B cell (primary cell): ENCODE measurements around the gene CRK. TPM values are rescaled to one million over a fixed set of nuclear protein-coding genes. Genes with fewer than 3 reads are reported as not detected.
A peak's percentile ranks its signal among the peaks of the same experiment; 100 is the strongest.

Experiments used
- ATAC-seq: fragments of 200-7000 bp; cut with Tn5 transposase; one replicate; pipeline ENCODE4 v1.10.0; 2021; ENCODE audit warnings: low read depth, mild to moderate bottlenecking, moderate number of reproducible peaks, moderate library complexity
- CTCF ChIA-PET: fragments of 350-600 bp; sonication (Branson Sonifier 250); formaldehyde crosslinking; loops from one replicate; lab custom pipeline; 2021; ENCODE audit warnings: antibody characterized with exemption, inconsistent platforms; lab: Charles Lee
- POLR2A ChIA-PET: fragments of 350-600 bp; sonication (Branson Sonifier 250); formaldehyde crosslinking; loops from one replicate; lab custom pipeline; 2021; ENCODE audit warnings: antibody characterized with exemption; lab: Charles Lee
- DNase-seq: peaks from one replicate; pipeline ENCODE4 v3.0.0; 2013
- H2AFZ ChIP-seq: 2 replicates; pipeline ENCODE4 v1.6.1; 2012; ENCODE audit warnings: mild to moderate bottlenecking, low read depth, low read length; ENCODE audit not compliant: insufficient read depth, poor library complexity, severe bottlenecking
- H3K27ac ChIP-seq, 2 donors: 1 replicate in 1 of 2; 2 replicates in 1 of 2; pipeline ENCODE4 v1.5.1; 2012 to 2013; ENCODE audit warnings: low read length in 2 of 2, mild to moderate bottlenecking in 2 of 2, moderate library complexity in 1 of 2
- H3K27me3 ChIP-seq, 4 experiments: fragments of 200-600 bp in 1 of 4; sonication (generic) in 1 of 4; replicated peaks in 1 of 4; 1 replicate in 2 of 4; 2 replicates in 2 of 4; pipeline versions ENCODE4 v1.6.1 to v1.7.0; 2013 to 2016; ENCODE audit warnings: low read length in 3 of 4, mild to moderate bottlenecking in 2 of 4, mixed read lengths in 1 of 4, moderate library complexity in 1 of 4; ENCODE audit not compliant: insufficient read depth in 4 of 4, control insufficient read depth in 3 of 4; ENCODE audit errors: control extremely low read depth in 1 of 4
- H3K36me3 ChIP-seq, 2 experiments: replicated peaks in 1 of 2; 1 replicate in 1 of 2; 2 replicates in 1 of 2; pipeline versions ENCODE4 v1.6.1 to v1.7.1; 2013; ENCODE audit warnings: low read length in 1 of 2; ENCODE audit not compliant: insufficient read depth in 2 of 2, control insufficient read depth in 1 of 2; ENCODE audit errors: control extremely low read depth in 1 of 2, extremely low read depth in 1 of 2
- H3K4me1 ChIP-seq, 2 donors: fragments of 200-600 bp in 1 of 2; sonication (generic) in 1 of 2; 1 replicate in 1 of 2; 2 replicates in 1 of 2; pipeline versions ENCODE4 v1.5.1 to v1.6.1; 2013 to 2017; ENCODE audit warnings: low read length in 2 of 2; ENCODE audit not compliant: control insufficient read depth in 2 of 2, insufficient read depth in 2 of 2
- H3K4me2 ChIP-seq: replicated peaks from 2 replicates; pipeline ENCODE3; 2012; ENCODE audit warnings: mild to moderate bottlenecking, low read depth, low read length; ENCODE audit not compliant: poor library complexity, severe bottlenecking
- H3K4me3 ChIP-seq, 5 experiments: fragments of 200-600 bp in 1 of 5; sonication (generic) in 1 of 5; 1 replicate in 3 of 5; 2 replicates in 2 of 5; pipeline versions ENCODE4 v1.5.1 to v1.7.0; 2011 to 2016; ENCODE audit warnings: low read length in 4 of 5, mild to moderate bottlenecking in 4 of 5, low read depth in 2 of 5, control low read depth in 1 of 5, moderate library complexity in 1 of 5; ENCODE audit not compliant: insufficient read depth in 1 of 5; ENCODE audit errors: control extremely low read depth in 1 of 5, extremely low read depth in 1 of 5
- H3K79me2 ChIP-seq: fragments of 200-600 bp; sonication (generic); one replicate; pipeline ENCODE4 v1.6.0; 2016; ENCODE audit warnings: low read length; ENCODE audit not compliant: control insufficient read depth, insufficient read depth
- H3K9ac ChIP-seq: fragments of 200-600 bp; sonication (generic); 2 replicates; pipeline ENCODE4 v1.6.1; 2017; ENCODE audit warnings: mild to moderate bottlenecking, low read length, moderate library complexity
- H3K9me3 ChIP-seq, 3 donors: one replicate each; pipeline versions ENCODE4 v1.6.1 to v1.7.1; 2013; ENCODE audit warnings: low read length in 2 of 3; ENCODE audit not compliant: control insufficient read depth in 2 of 3, insufficient read depth in 1 of 3; ENCODE audit errors: control extremely low read depth in 1 of 3
- H4K20me1 ChIP-seq: 2 replicates; pipeline ENCODE4 v1.6.0; 2012; ENCODE audit warnings: mild to moderate bottlenecking, low read length; ENCODE audit not compliant: insufficient read depth, control insufficient read depth, poor library complexity, severe bottlenecking
- H3K27ac Mint-ChIP-seq: one replicate; pipeline ENCODE4 v1.8.0; 2021; ENCODE audit warnings: mixed read lengths
- H3K27me3 Mint-ChIP-seq: one replicate; pipeline ENCODE4 v1.8.0; 2021; ENCODE audit warnings: mixed read lengths
- H3K4me1 Mint-ChIP-seq: one replicate; pipeline ENCODE4 v1.8.0; 2021; ENCODE audit warnings: mixed read lengths
- H3K4me3 Mint-ChIP-seq: one replicate; pipeline ENCODE4 v1.8.0; 2021; ENCODE audit warnings: mixed read lengths
- H3K9me3 Mint-ChIP-seq: one replicate; pipeline ENCODE4 v1.8.0; 2022; ENCODE audit warnings: mixed read lengths; ENCODE audit not compliant: insufficient read depth
- EZH2 ChIP-seq: IDR thresholded peaks from 2 replicates; pipeline ENCODE4 v1.6.1; 2012; ENCODE audit warnings: borderline replicate concordance, low read depth, mild to moderate bottlenecking, moderate library complexity, low read length; ENCODE audit not compliant: insufficient read depth, poor library complexity, severe bottlenecking
- WGBS: methylation state at CpG from one replicate; pipeline ENCODE4 v1.1.5; 2013; ENCODE audit warnings: missing lambda C conversion rate; ENCODE audit not compliant: insufficient coverage; 5-methylcytosine and 5-hydroxymethylcytosine counted together
- intact Hi-C: fragments of 100-400 bp; cut with micrococcal nuclease; formaldehyde crosslinking; loops from one replicate; pipeline ENCODE4 v1.10.0; 2022
- polyA plus RNA-seq: library from polyadenylated mRNA; depleted of rRNA; stranded (reverse); fragments of >200 nt; gene quantifications from 2 replicates; pipeline ENCODE4 v1.2.3, GENCODE V29; 2012
- total RNA-seq, 2 donors: library from RNA; stranded (reverse); fragments of 120-200 nt in 1 of 2; gene quantifications; 1 replicate in 1 of 2; 2 replicates in 1 of 2; pipeline versions ENCODE4 v1.2.3 to v1.2.4, GENCODE V29; 2013 to 2022
- TF ChIP-seq, protein P1 (sequence below): fragments of 200-600 bp; IDR thresholded peaks from one replicate; pipeline ENCODE4 v1.8.0; 2022; ENCODE audit warnings: antibody characterized with exemption, mild to moderate bottlenecking

CRK gene
- total and polyA plus RNA-seq, 2 donors (not counting 1 experiment from before 2014, with no cell fraction given), result 8.2 to 36.4 TPM

DNA sequence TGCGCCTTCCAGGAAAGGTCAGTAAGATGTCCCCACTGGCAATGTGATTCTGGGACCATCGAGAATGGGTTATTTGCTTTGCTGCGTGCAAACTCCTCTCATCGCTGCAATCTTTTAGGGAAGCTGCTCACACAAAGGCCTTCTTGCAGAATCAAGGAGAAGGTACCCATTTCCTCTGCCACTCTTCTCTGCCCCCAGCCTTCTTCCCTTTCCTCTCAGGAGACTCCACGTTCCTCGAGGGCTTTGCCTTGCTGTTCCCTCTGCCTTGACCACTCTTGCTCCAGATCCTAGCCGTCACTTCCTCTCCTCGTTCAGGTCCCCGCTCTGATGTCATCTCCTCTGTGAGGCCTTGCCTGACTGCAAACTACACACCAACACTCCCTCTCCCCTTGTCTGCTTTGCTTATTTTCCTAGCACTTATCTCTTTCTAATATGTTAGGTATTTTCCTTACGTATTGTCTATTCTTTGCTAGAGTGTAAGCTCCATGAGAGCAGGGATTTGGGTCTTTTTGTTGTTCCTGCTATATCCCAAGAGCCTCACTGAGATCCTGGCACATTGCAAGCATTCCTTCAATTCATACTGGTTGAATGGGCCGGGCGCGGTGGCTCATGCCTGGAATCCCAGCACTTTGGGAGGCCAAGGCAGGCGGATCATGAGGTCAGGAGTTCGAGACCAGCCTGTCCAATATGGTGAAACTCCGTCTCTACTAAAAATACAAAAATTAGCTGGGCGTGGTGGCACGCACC, 5.3 kb upstream of the CRK start:
- Histone ChIP-seq H3K9ac (no peak overlapping the region), H3K27ac (no peak overlapping the region), H3K27me3 (peaks cover 0 to 5% (median 0%) of the 10 kb centered on the region in 4 experiments), H3K9me3 (peaks cover 0 to 8% (median 0%) of the 10 kb centered on the region in 3 donors), H3K4me2 (no peak overlapping the region), H3K79me2 (peaks cover 9% of the 10 kb centered on the region), H3K4me3 (no peak overlapping the region), H3K4me1 (peaks cover 25 to 45% of the 10 kb centered on the region in 2 donors), H4K20me1 (peaks cover 23% of the 10 kb centered on the region), H3K36me3 (no peaks in the 10 kb centered on the region), H2AFZ (no peak overlapping the region)
- H3K27me3 Mint-ChIP-seq, result peaks cover 4% of the 10 kb centered on the region
- POLR2A ChIA-PET, result interaction anchor here (0.6 to 1.0 kb wide), 2 partner anchors 62 to 127 kb away, joined by 6 to 7 read pairs; partner anchors contain the start of gene YWHAE
- H3K27ac Mint-ChIP-seq, result no peak overlapping the region
- intact Hi-C loops, result no loop called here
- TF ChIP-seq, protein P1, sequence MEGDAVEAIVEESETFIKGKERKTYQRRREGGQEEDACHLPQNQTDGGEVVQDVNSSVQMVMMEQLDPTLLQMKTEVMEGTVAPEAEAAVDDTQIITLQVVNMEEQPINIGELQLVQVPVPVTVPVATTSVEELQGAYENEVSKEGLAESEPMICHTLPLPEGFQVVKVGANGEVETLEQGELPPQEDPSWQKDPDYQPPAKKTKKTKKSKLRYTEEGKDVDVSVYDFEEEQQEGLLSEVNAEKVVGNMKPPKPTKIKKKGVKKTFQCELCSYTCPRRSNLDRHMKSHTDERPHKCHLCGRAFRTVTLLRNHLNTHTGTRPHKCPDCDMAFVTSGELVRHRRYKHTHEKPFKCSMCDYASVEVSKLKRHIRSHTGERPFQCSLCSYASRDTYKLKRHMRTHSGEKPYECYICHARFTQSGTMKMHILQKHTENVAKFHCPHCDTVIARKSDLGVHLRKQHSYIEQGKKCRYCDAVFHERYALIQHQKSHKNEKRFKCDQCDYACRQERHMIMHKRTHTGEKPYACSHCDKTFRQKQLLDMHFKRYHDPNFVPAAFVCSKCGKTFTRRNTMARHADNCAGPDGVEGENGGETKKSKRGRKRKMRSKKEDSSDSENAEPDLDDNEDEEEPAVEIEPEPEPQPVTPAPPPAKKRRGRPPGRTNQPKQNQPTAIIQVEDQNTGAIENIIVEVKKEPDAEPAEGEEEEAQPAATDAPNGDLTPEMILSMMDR, result no peak
- no peak for TF ChIP-seq EZH2
- CTCF ChIA-PET, result interaction anchor here (1.3 to 3.1 kb wide), 3 partner anchors 13 to 96 kb away, joined by 6 to 13 read pairs (median 11); partner anchors contain the start of gene INPP5K
- peak overlapping the region; percentile 15 for H3K4me3 Mint-ChIP-seq
- peak; percentile 31 for DNase-seq
- H3K4me1 Mint-ChIP-seq, result peaks cover 35% of the 10 kb centered on the region
- WGBS, result 72% methylated on average over 10 of the region's 18 CpGs
- no peak for ATAC-seq
- H3K9me3 Mint-ChIP-seq, result no peaks in the 10 kb centered on the region

DNA sequence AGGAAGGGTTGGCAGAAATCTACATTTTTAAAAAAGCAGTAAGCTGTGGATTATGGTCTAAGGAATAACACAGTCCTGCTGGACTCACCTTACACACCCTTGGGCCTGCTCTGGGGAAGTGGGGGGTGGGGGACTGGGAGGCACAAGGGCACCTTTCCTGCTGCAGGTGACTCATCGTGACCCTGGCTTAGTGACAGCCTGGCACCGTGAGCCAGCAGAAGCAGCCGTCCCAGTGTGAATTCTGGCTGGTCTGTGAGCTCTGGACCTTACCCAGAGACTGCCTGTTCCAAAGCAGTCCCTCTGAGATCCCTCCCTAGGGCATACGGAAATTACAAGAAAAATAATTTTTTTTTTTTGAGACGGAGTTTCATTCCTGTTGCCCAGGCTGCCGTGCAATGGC, 4.2 kb upstream of the CRK start:
- CTCF ChIA-PET, result no interaction called here
- H3K4me3 Mint-ChIP-seq, result no peak overlapping the region
- H3K9ac ChIP-seq, result no peak overlapping the region
- no peak overlapping the region for H3K27ac ChIP-seq
- H3K4me1 Mint-ChIP-seq, result peaks cover 38% of the 10 kb centered on the region
- no peak for ATAC-seq
- intact Hi-C loops, result no loop called here
- H3K27me3 ChIP-seq, result peaks cover 0 to 5% (median 0%) of the 10 kb centered on the region in 4 experiments
- 57% methylated on average over 6 of the region's 6 CpGs for WGBS
- no peaks in the 10 kb centered on the region for H3K9me3 Mint-ChIP-seq
- peaks cover 25 to 47% of the 10 kb centered on the region in 2 donors for H3K4me1 ChIP-seq
- POLR2A ChIA-PET, result interaction anchor here (0.7 to 1.4 kb wide), 3 partner anchors 12 to 61 kb away, joined by 3 to 7 read pairs (median 5); partner anchors contain the start of genes INPP5K and YWHAE
- no peak overlapping the region for H3K4me2 ChIP-seq
- H3K4me3 ChIP-seq, result no peak overlapping the region
- no peak overlapping the region for H2AFZ ChIP-seq
- no peaks in the 10 kb centered on the region for H3K36me3 ChIP-seq
- H3K79me2 ChIP-seq, result peaks cover 17% of the 10 kb centered on the region
- H4K20me1 ChIP-seq, result peaks cover 29% of the 10 kb centered on the region
- H3K9me3 ChIP-seq, result peaks cover 0 to 8% (median 0%) of the 10 kb centered on the region in 3 donors
- TF ChIP-seq EZH2, result no peak
- TF ChIP-seq, protein P1, result no peak
- H3K27me3 Mint-ChIP-seq, result peaks cover 4% of the 10 kb centered on the region
- no peak overlapping the region for H3K27ac Mint-ChIP-seq
- DNase-seq, result no peak
